ENCODE results near the gene HCN4. TPM values are rescaled to one million over a fixed set of nuclear protein-coding genes. Genes with fewer than 3 reads are reported as not detected.

HCN4 gene
- total RNA-seq, 1 experiment from 2014 or later, result 0.09 TPM

DNA sequence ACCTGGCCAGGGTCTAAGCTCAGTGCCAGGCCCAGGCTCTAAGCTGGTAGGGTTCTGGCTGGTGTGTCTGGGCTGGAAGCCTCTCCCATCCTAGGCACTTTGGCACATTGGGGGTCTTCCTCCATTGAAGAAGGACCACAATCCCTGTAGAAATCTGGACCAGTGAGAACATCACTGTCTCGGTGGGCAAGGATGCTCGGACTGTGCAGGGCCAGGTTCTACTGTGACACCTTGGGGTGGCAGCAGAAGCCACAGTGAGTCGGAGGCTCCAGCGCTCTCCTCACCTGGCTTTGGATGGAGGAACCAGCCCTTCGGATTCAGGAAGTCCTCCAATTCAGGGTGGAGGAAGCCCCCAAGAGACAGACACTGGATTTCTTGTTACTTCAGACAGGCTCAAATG lies 17.5 kb upstream of the HCN4 start:
- ChIA-PET CTCF (no interaction called here), POLR2A (ENCODE audit: low non-redundant PET) (no interaction called here)
- no peak overlapping the region for H3K4me3 ChIP-seq (ENCODE audit: low read depth, low read length, poor library complexity, severe bottlenecking)
- TF ChIP-seq EZH2 (IDR thresholded peaks at IDR 0.05; ENCODE audit: borderline replicate concordance, low read depth, low read length, poor library complexity, severe bottlenecking), result no peak
- TF ChIP-seq, protein P1, sequence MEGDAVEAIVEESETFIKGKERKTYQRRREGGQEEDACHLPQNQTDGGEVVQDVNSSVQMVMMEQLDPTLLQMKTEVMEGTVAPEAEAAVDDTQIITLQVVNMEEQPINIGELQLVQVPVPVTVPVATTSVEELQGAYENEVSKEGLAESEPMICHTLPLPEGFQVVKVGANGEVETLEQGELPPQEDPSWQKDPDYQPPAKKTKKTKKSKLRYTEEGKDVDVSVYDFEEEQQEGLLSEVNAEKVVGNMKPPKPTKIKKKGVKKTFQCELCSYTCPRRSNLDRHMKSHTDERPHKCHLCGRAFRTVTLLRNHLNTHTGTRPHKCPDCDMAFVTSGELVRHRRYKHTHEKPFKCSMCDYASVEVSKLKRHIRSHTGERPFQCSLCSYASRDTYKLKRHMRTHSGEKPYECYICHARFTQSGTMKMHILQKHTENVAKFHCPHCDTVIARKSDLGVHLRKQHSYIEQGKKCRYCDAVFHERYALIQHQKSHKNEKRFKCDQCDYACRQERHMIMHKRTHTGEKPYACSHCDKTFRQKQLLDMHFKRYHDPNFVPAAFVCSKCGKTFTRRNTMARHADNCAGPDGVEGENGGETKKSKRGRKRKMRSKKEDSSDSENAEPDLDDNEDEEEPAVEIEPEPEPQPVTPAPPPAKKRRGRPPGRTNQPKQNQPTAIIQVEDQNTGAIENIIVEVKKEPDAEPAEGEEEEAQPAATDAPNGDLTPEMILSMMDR (conservative IDR thresholded peaks at IDR 0.05; ENCODE audit: low read depth, low read length), result no peak
- H3K4me1 ChIP-seq (ENCODE audit: insufficient read depth, low read length, poor library complexity, severe bottlenecking), result no peaks in the 10 kb centered on the region
- H3K36me3 ChIP-seq (ENCODE audit: insufficient read depth, low read length, poor library complexity, severe bottlenecking), result no peaks in the 10 kb centered on the region
- intact Hi-C loops (cut with micrococcal nuclease; ENCODE audit: unreplicated experiment), result no loop called here
- no TSS peak for BruUV-seq (replicated peaks)
- no peak for DNase-seq (ENCODE audit: low spot score)
- H3K27me3 ChIP-seq (replicated peaks; ENCODE audit: insufficient read depth, low read depth, low read length, poor library complexity), result peaks cover 12% of the 10 kb centered on the region
- H3K27ac ChIP-seq (ENCODE audit: low read depth, low read length, poor library complexity, severe bottlenecking), result no peak overlapping the region
- no peaks in the 10 kb centered on the region for H3K9me3 ChIP-seq (ENCODE audit: low read depth, low read length, poor library complexity, severe bottlenecking)

DNA sequence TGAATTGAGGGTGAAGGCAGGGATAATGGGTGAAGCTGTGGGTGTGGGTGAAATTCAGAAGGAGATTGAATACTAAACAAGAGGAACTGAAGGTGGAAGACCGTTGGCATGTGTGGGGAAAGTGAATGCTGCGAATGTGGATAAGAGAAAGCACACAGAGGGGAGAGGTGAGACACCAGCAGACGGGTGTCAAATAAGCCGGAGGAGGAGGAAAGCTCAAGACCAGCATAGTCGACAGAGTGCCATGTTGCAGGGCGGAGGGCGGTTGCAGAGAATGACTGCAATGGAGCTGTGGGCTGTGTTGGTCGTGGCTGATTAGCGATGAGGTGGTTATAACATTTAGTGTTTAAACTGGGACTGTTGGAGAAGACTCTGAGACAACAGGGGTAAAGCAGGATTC lies 16.4 kb upstream of the HCN4 start:
- intact Hi-C loops (cut with micrococcal nuclease; ENCODE audit: unreplicated experiment), result no loop called here
- Histone ChIP-seq H3K36me3 (ENCODE audit: insufficient read depth, low read length, poor library complexity, severe bottlenecking) (no peaks in the 10 kb centered on the region), H3K4me1 (ENCODE audit: insufficient read depth, low read length, poor library complexity, severe bottlenecking) (no peaks in the 10 kb centered on the region), H3K4me3 (ENCODE audit: low read depth, low read length, poor library complexity, severe bottlenecking) (no peak overlapping the region), H3K9me3 (ENCODE audit: low read depth, low read length, poor library complexity, severe bottlenecking) (no peaks in the 10 kb centered on the region), H3K27ac (ENCODE audit: low read depth, low read length, poor library complexity, severe bottlenecking) (no peak overlapping the region), H3K27me3 (replicated peaks; ENCODE audit: insufficient read depth, low read depth, low read length, poor library complexity) (peaks cover 12% of the 10 kb centered on the region)
- POLR2A ChIA-PET (ENCODE audit: low non-redundant PET), result no interaction called here
- DNase-seq (ENCODE audit: low spot score), result no peak
- TF ChIP-seq, protein P1 (conservative IDR thresholded peaks at IDR 0.05; ENCODE audit: low read depth, low read length), result no peak
- no peak for TF ChIP-seq EZH2 (IDR thresholded peaks at IDR 0.05; ENCODE audit: borderline replicate concordance, low read depth, low read length, poor library complexity, severe bottlenecking)
- CTCF ChIA-PET, result no interaction called here
- no TSS peak for BruUV-seq (replicated peaks)

DNA sequence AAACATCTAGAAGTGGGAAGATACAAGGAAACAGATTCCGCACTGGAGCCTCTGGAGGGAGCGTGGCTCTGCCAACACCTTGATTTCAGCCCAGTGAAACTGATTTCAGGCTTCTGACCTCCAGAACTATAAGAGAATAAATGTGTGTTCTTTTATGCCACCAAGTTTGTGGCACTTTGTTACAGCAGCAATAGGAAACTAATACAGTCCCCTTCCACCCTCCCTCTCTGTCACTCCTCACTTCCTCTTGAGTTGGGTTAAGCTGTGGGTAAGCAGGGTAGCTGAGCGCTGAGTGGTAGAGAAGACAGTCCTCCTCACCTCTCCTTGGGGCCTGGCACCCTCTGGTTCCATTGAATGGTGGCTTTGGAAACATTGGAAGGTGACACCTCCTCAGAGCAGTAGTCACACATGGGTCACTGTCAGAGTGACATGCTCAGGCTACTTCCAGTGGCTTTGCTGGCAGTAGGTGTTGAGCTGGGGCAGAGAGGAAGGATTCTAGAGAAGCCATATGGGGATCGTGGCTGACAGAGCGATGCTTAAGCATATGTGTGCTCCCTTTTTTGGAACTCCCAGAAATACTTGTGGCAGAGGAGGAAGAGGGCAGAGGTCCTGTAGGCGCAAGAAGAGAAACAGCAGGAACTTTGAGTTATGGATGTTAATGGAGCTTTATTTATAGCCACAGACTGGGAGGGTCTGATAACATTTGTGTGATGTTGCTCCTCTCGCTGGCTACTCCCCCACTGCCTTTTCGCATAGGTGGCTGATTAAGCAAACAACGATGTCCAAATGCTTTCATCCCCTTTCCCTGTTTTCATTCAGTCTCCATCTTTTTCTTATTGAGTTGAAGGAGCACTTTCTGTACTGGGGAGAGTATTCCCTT lies 14.8 kb upstream of the HCN4 start:
- intact Hi-C loops (cut with micrococcal nuclease; ENCODE audit: unreplicated experiment), result no loop called here
- no peak for DNase-seq (ENCODE audit: low spot score)
- BruUV-seq (replicated peaks), result no TSS peak
- CTCF ChIA-PET, result no interaction called here
- Histone ChIP-seq H3K27me3 (replicated peaks; ENCODE audit: insufficient read depth, low read depth, low read length, poor library complexity) (peaks cover 12% of the 10 kb centered on the region), H3K27ac (ENCODE audit: low read depth, low read length, poor library complexity, severe bottlenecking) (no peak overlapping the region), H3K4me1 (ENCODE audit: insufficient read depth, low read length, poor library complexity, severe bottlenecking) (no peaks in the 10 kb centered on the region), H3K36me3 (ENCODE audit: insufficient read depth, low read length, poor library complexity, severe bottlenecking) (no peaks in the 10 kb centered on the region), H3K4me3 (ENCODE audit: low read depth, low read length, poor library complexity, severe bottlenecking) (no peak overlapping the region), H3K9me3 (ENCODE audit: low read depth, low read length, poor library complexity, severe bottlenecking) (no peaks in the 10 kb centered on the region)
- TF ChIP-seq EZH2 (IDR thresholded peaks at IDR 0.05; ENCODE audit: borderline replicate concordance, low read depth, low read length, poor library complexity, severe bottlenecking), result no peak
- TF ChIP-seq, protein P1 (conservative IDR thresholded peaks at IDR 0.05; ENCODE audit: low read depth, low read length), result no peak
- POLR2A ChIA-PET (ENCODE audit: low non-redundant PET), result no interaction called here

All from A673 (cell line).